Measurements from ENCODE around the gene GRIA3.

The GRIA3 gene

DNA sequence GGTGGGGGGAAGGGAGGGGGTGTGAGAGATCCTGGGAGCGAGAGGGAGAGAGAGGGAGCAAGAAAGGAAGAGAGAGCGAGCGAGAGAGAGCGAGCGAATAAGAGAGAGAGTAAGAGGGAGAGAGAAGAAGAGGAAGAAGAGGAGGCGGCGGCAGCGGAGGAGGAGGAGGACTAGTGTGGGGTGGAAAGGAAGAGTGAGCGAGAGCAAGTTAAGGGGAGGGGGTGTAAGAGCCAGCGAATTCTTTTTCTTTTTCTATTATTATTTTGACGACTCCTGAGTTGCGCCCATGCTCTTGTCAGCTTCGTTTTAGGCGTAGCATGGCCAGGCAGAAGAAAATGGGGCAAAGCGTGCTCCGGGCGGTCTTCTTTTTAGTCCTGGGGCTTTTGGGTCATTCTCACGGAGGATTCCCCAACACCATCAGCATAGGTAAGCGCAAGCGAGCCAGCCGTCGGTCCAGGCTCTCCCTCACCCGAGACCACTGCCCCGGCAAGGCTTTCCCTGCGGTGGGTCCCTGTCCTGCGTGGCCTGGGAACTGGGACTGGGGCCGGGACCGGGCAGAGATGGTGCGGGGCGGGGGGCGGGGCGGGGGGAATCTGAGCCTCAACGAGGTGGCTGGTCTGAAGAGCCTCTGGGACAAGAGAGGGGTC is at the start of gene GRIA3:
Gene GRIA3, plus strand, starts transcription at position 60 of the 647 bp plus-strand sequence. Its CDS starts 258 bp downstream, at position 318.
- DNase-seq: no peak

DNA sequence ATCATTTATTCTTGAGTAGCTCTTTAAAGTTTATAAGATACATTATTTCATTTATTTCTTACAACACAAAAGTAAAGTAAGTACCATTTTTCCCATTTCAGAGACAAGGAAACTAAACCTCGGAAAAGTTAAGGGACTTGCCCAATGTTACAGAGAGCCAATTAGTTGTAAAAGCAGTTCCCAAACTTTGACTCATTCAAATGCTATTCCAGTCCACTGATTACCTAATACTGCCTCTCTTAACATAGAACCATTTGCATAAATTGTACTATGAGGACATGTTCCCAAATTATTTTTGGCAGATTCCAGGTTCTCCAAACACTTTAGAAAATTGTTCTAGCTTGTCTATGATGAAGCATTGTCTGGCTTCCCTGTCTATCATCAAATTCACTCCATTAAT is 45.6 kb upstream of the GRIA3 start:
- DNase-seq: no peak

DNA sequence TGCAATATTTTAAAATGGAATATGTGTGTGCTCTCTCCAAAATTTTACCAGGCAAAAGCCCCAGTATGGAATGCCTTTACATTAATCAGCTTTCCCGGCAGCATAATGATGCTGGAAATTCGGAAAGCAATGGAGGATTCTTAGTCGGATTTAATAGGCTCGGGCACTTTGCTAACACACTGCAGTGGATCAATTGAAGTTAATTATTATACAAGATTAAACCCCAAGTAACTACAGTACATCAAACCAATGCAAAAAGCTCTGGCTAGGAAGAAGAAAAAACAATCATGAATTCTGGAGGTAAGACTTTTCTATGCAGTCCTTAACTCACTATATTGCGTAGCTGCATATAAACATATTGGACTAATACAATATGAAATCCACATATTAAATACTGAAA is 43.6 kb upstream of the GRIA3 start:
- DNase-seq: no peak

- no peak for DNase-seq
Measured at GRCh38 chrX:123140904-123141303, 43.2 kb upstream of the GRIA3 start.

- DNase-seq: no peak
Measured at GRCh38 chrX:123153846-123154335, 30.2 kb upstream of the GRIA3 start.

- DNase-seq: no peak
Measured at GRCh38 chrX:123155327-123155726, 28.8 kb upstream of the GRIA3 start.

DNA sequence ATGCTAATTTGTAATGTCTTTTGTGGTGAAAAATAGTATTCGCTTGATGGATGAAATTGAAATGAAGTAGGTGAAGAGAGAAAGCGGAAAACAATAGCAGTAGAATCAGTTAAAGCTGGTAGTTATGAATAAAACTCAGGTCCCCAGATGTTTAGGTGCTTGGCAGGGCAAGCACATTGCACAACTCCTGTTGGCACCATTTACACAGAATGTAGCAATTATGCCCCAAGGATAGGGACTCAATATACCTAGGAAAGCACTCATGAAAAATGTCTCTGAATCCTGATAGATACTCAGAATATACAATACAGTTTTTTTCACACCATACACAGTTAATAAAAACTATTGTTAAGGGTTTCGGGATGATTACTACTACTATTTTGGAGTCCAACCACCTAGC is 26.5 kb upstream of the GRIA3 start:
- no peak for DNase-seq

DNA sequence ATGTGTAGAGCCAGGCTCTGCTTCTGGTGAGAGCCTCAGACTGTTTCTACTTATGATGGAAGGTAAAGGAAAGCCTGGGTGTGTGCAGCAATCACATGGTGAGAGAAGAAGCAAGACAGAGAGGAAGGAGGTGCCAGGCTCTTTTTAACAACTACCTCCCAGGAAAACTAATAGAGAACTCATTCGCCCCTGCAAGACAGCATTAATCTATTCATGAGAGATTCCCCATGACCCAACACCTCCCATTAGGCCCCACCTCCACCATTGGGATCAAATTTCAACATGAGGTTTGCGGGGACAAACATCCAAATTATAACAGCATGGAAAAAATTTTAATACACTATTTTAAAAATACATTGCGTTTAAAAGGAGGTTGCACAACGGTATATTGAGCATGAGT is 24.7 kb upstream of the GRIA3 start:
- DNase-seq: no peak

DNA sequence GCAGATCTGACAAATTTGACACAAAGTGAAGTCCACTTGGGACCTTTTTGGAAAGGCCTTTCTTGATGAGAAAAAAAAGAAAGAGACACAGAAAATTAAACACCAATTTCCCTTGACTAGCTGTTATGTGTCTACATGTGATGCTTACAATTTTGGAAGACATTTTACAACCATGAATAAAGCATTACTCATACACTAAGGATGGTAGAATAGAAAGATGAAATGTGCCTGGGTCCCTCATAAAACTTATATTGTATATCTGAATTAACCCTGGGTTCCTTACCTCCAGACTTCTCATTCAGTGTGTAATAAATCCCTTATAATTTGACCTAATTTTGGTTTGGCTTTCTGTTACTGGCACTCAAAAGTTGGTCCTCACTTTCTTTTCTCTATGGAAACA is 16.5 kb upstream of the GRIA3 start:
- DNase-seq: no peak

DNA sequence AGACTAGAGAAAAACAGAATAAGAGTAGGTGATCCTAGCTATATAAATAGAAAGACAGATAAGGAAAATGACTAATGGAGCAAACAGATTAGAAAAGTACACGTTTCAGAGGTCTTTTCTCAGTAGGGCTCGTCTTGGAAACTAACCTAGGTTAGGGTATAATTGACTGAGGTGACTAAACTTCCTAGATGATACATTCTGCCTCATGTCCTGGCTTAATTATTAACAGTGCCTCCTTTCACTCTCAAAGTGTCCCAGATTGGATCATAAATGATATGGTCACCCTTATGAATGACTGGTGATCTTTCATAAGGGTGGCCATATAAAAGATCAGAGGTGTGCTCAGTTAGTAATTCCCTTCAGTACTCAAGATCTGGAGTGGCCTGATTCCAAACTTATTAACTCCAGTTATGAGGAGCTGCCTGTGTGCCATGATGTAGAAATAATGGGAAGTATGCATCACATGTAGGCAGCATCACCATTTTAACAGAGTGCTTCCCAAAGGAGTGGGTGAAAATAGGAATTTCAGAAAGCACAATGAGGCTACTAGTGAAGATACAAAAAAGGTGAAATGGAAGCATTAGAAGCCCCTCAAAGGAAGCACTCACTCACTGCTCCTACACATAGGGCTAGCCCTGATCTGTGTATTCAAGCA is 14.7 kb upstream of the GRIA3 start:
- no peak for DNase-seq

DNA sequence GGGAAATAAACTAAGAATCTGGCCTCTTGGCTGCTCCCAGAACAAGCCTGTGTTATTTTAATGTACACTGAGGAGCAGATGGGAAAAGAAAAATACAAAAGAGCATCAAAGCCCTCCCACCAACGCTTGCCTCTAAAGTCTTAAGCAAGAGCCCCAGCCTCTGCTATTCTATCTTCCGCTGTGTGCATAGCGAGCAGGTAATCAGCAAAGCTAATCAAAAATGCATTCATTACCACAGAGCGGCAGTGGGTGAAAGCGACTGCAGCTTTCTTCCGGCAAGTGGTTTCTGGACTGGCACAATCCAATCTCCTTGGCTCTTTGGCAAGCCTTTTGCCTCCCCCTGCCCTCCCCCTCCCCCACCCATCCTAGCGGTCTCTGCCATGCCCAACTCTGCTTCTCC is 13.5 kb upstream of the GRIA3 start:
- no peak for DNase-seq

DNA sequence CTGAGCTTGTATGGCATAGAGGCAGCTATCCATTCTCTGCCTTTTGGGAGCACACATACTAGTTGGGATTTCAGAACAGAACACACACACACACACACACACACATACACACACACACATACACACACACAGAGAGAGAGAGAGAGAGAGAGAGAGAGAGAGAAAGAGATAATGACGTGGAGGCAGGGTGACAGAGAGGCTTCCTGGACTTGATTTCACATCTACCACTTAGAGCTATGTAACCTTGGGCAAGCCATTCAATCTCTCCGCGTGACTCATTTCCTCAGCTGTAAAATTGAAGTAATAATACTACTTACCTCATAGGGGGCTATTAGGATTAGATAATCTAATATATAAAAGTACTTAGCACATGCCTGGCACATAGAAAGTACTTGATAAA is 12.3 kb upstream of the GRIA3 start:
- DNase-seq: no peak

GRCh38 chrX:123172869-123173268 is 11.2 kb upstream of the GRIA3 start:
- no peak for DNase-seq

DNA sequence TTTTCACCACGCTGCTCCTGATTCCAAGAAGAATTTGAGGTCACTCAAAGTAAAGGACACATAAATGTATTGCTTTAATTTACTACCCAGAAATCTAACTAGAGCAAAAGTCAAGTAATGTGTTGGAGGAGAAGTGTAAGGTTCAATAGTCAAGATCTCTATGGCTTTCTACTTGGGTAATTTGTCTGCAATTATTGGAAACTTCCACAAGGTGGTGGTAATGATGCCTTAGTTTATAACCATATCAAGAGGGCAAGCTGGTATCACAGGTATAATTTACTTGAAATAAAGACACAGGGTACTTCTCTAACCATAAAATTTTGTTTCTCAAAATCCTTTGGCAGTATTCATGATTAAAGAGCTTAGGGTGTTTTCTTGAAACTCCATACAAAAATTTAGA is 10.2 kb upstream of the GRIA3 start:
- DNase-seq: peak; percentile 19

DNA sequence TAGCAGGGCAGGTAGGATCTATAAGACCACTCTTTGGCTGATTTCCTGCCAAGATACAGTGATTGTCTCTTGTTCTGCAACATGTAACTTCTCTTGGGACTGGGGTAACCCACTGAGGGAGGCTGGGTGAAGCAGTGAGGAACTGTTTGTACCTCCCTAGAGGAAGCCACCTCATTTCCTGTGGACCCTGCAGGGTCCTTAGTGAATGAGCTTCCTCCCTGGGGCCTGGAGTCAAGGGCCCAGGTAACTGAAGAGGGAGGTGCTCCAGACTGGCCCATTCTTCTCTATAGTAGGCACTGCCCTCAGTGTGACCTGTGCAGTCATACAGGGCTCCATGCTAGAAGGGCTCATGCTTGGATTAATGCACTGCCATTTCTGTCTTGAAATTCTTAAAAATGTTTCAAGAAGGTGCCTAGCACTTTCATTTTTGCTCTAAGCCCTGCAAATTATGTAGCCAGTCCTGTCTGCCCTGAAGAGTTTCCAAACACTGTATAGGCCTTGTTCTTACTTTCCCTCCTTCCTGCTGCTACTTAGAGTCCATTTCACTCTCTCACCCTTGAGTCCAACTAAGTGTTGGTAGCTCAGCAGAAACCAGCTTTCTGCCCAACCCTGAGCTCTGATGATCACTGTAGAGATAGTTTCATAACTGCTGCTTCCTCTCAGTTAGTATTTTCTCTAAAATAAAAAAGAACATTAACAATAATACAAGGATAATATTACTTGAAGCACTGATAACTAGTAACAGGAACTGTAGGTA is 8.5 kb upstream of the GRIA3 start:
- no peak for DNase-seq

DNA sequence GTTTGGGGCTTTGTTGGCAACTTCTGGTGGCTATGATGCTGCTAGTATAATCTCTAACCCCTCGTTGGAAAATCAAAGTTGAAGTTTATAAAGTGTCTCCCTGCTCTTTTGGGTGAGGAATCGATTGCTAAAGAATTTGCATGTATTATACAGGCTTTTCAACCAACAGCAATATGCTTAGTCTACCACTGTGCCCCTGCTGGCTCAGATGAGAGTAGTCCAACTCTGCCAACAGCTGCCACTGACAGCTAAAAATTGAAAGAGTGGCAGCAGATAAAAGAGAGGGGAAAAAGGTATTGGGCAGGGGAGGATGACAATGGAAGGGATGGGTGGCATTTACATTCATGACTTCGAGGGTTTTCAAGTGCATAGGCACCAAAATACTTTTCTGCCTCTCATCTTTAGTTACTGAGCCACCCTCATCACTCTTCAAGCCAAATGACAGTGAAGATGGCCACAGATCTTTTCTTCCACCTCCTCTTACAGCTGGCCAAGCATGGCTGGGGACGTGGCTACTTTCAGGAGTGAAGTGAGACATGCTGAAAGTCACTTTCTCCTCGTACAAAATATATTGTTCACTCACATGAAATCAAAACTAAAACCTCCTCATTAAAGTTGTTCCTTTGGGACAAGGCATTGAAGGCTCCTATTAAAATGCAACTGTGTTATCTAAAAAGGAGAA is 2.7 kb upstream of the GRIA3 start:
- DNase-seq: no peak

- DNase-seq: no peak
Measured at GRCh38 chrX:123184866-123185276, 793 bp downstream of the GRIA3 start.

- DNase-seq: no peak
Measured at GRCh38 chrX:123185721-123186120, 1.6 kb downstream of the GRIA3 start.

- DNase-seq: no peak
Measured at GRCh38 chrX:123186801-123187200, 2.7 kb downstream of the GRIA3 start.

- no peak for DNase-seq
Measured at GRCh38 chrX:123188081-123188480, 4.0 kb downstream of the GRIA3 start.

GRCh38 chrX:123189338-123189737 is 5.3 kb downstream of the GRIA3 start:
- no peak for DNase-seq

DNA sequence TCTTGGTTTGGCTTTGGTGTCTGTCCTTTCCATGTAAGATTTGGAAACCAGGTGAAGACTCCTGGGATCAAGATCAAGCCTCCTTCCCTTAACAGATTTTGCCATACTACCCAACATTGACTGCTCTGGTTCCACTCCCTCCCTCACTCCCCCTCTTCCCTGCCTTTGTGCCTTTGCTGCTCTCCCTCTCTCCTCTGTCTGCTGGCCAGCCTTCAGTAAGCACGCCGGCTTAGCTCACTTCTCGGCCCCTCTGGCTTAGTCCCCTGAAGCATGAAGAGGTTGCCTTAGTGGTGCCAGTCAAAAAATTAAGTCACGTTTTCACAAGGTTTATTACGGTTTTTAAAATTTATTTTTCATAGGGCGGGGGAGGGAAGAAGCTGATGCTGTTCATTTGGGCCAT is 6.0 kb downstream of the GRIA3 start:
- DNase-seq: no peak

- no peak for DNase-seq
Measured at GRCh38 chrX:123193101-123193500, 9.0 kb downstream of the GRIA3 start.

Data from NCI-H1694 treated with DMSO at 0.1 percent for 48 hours (cell line).